Bronchial epithelial cell (primary cell): ENCODE measurements around the gene AUNIP. TPM values are rescaled to one million over a fixed set of nuclear protein-coding genes. Genes with fewer than 3 reads are reported as not detected.

Experiments used
- DNase-seq: peaks from one replicate; pipeline ENCODE4 v3.0.0-alpha.2; 2010; ENCODE audit warnings: low read depth
- FAIRE-seq: peaks from 2 replicates; lab custom pipeline; 2011; peaks lifted over from hg19 to GRCh38; lab: Jason Lieb, UNC
- H3K27me3 ChIP-seq: 2 replicates; pipeline ENCODE4 v1.5.1; 2011; ENCODE audit warnings: low read length; ENCODE audit not compliant: control insufficient read depth, insufficient read depth
- H3K36me3 ChIP-seq: 2 replicates; pipeline ENCODE4 v1.5.1; 2011; ENCODE audit warnings: low read length; ENCODE audit not compliant: control insufficient read depth, insufficient read depth
- H3K4me3 ChIP-seq: 2 replicates; pipeline ENCODE4 v1.5.1; 2011; ENCODE audit warnings: mild to moderate bottlenecking, low read depth, low read length, control low read depth
- total RNA-seq: library from RNA; depleted of rRNA; stranded (reverse); fragments of >200 nt; gene quantifications from 2 replicates; pipeline ENCODE4 v1.2.1, GENCODE V29; 2014
- TF ChIP-seq, protein P1 (sequence below): IDR thresholded peaks from 2 replicates; pipeline ENCODE4 v1.5.1; 2011; ENCODE audit warnings: mild to moderate bottlenecking, moderate library complexity, low read length, control low read depth, inconsistent platforms; ENCODE audit not compliant: insufficient read depth, severe bottlenecking

Gene AUNIP
- total RNA-seq, 1 donor from 2014 or later = 2.4 TPM

DNA sequence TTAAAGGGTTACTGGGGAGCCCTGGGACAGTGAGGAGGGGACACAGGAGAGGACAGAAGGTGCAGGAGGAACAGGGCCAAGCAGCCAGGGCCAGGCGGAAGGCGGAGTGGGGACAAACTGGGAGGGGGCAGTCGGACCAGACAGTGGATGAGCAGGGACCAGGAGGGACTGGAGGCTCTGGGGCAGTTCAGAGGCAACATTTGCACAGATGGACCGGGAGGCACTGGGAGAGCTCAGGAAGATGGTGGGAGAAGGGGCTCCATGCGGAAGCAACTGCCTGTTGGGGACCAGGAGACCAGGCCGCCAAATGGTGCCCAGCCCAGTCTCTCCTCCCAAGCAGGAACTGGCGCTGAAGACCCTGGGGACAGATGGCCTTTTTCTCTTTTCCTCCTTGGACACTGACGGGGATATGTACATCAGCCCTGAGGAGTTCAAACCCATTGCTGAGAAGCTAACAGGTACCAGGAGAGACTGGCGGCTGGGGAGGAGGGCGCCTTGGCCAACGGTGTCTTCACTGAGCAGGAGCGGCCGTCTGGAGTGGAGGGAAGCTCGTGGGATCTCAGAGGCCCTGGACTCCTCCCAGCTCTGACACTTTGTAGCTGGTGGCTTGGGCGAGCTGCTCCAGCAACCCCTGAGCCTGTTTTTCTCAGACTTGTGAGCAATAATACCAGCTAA is 58.4 kb downstream of the AUNIP start:
- no peak for DNase-seq
- Histone ChIP-seq H3K27me3 (no peaks in the 10 kb centered on the region), H3K4me3 (peak overlapping the region; percentile 53), H3K36me3 (peaks cover 9% of the 10 kb centered on the region)
- TF ChIP-seq, protein P1, sequence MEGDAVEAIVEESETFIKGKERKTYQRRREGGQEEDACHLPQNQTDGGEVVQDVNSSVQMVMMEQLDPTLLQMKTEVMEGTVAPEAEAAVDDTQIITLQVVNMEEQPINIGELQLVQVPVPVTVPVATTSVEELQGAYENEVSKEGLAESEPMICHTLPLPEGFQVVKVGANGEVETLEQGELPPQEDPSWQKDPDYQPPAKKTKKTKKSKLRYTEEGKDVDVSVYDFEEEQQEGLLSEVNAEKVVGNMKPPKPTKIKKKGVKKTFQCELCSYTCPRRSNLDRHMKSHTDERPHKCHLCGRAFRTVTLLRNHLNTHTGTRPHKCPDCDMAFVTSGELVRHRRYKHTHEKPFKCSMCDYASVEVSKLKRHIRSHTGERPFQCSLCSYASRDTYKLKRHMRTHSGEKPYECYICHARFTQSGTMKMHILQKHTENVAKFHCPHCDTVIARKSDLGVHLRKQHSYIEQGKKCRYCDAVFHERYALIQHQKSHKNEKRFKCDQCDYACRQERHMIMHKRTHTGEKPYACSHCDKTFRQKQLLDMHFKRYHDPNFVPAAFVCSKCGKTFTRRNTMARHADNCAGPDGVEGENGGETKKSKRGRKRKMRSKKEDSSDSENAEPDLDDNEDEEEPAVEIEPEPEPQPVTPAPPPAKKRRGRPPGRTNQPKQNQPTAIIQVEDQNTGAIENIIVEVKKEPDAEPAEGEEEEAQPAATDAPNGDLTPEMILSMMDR = no peak
- FAIRE-seq = no peak

DNA sequence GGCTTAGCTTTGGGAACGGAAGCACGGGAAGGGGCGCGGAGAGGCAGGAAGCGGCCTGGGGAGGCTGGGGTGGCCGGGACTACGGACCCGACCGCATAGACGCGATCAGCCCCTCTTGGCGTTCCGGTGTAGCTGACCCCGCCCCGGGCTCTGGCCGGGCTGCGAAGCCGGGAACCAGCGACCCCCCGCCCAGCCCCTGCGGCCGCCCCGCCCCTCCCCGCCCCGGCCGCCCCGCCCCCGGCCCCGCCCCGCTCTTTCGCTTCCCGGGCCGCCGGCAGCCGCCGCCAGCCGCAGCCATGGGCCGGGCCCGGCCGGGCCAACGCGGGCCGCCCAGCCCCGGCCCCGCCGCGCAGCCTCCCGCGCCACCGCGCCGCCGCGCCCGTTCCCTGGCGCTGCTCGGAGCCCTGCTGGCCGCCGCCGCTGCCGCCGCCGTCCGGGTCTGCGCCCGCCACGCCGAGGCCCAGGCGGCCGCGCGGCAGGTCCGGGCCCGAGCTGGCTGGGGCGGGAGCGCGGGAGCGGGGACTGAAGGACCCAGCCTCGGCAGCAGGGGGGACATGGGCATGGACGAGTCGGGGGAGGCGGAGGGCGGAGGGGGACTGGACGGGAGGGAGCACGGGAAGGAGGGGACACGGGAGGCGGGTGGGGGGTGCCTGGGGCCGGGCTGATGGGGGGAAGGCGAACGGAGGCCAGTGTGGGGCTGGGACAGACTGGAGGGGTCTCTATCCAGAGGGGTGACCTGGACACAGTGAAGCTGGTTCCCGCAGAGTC is 59.1 kb downstream of the AUNIP start, which contains the start of gene SELENON:
Gene SELENON, plus strand, starts transcription at position 259 of the 768 bp plus-strand sequence. Its CDS starts 38 bp downstream, at position 297.
- DNase-seq = no peak
- Histone ChIP-seq H3K36me3 (peaks cover 4% of the 10 kb centered on the region), H3K4me3 (peak within 1 kb of the TSS; percentile 53), H3K27me3 (no peaks in the 10 kb centered on the region)
- FAIRE-seq = no peak
- TF ChIP-seq, protein P1 = no peak

DNA sequence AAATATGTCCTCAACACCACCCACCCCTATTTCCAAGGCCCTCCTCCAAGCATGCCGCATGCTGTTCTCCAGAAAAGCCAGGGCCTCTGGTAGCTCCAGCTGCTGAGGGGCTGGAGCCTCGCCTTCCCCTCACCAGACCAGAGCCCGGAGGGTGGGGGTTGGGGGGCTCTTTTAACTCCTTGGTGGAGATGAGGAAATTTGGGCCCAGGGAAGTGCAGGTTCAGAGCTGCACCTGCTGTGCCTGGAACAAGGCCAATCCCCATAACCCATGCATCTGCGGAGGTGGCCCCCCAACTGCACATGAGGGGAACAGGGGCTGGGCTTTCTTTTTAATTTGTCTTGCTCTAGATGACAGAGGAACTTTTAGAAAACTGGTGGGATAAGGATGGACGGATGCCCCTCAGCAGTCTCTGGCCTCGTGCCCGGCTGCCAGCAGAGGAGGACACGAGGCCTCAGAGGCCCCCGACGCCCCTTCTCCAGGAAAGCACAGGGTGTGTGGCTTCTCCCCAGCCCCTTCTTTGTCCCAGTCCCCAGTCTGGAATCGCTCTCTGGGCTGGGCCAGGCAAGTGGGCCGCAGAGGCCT is 59.8 kb downstream of the AUNIP start:
- TF ChIP-seq, protein P1 = no peak
- DNase-seq (no peak), FAIRE-seq (no peak)
- Histone ChIP-seq H3K36me3 (no peaks in the 10 kb centered on the region), H3K4me3 (peak overlapping the region; percentile 44), H3K27me3 (no peaks in the 10 kb centered on the region)

DNA sequence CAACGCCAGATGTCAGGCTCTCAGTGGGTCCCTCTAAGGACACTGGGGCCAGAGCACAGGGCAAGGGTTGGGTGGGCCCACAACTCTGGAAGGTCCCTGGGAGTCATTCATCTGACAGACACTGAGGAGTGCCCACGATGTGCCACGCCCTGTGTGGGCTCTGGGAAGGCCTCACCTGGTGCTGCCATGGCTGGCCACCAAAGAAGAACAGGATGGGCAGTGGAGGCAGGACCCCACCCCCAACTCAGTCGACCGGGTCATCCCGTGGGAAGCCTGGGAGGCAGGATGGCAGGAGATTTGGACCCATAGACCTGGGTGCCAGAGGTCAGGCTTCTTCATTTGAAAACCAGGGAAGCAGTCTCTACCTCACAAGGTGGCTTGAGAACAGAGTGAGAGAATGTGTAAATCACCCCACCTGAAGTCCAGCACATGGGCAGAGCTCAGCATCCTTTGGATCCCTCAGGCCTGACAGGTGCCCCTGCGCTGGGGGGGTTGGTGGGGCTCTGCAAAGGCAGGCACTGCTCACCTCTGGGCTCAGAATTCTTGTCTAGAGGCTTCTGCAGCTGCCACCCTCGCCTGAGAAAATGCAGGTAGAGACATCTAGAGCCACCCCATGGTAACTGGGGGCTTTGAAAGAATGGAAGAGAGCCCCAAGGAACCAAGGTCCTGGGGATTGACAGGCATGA is 60.4 kb downstream of the AUNIP start:
- Histone ChIP-seq H3K36me3 (no peaks in the 10 kb centered on the region), H3K4me3 (no peak overlapping the region), H3K27me3 (peaks cover under 1% of the 10 kb centered on the region)
- FAIRE-seq (no peak), DNase-seq (no peak)
- TF ChIP-seq, protein P1 = no peak

DNA sequence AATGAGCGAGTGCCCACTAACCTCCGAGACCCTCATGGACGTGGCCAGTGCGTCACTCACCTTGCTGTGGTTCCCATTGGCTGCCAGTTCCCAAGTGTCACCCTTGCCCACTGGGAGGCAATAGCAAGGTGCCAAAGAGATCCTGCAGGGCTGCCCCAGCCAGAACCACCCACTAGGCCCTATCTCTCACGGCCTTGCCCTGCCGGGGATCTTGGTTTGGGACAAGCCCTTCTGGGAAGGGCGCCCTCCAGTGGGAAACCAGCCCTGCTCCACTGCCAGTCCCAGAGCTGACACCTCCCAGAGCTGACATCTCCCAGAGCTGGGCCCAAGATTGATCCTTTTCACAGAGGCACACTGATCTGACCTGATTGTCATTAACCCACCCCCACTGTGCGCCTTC is 61.3 kb downstream of the AUNIP start:
- FAIRE-seq = peak; percentile 50

More for the DNA sequence above, 61.3 kb downstream of the AUNIP start:
- Histone ChIP-seq H3K36me3 (no peaks in the 10 kb centered on the region), H3K4me3 (no peak overlapping the region), H3K27me3 (peaks cover 1% of the 10 kb centered on the region)
- TF ChIP-seq, protein P1 = peak; percentile 79
- peak; percentile 11 for DNase-seq
